Hematopoietic multipotent progenitor cell treated with erythropoietin and hydrocortisone succinate and interleukin-3 and kit ligand, for 15 days (in vitro differentiated cells): ENCODE results near the gene TEX48.
A peak's percentile ranks its signal among the peaks of the same experiment; 100 is the strongest.

Source experiments
- DNase-seq: peaks from one replicate; pipeline ENCODE4 v3.0.0-alpha.2; 2015; ENCODE audit warnings: low spot score

Gene TEX48

GRCh38 chr9:114693248-114693855, 11.4 kb upstream of the TEX48 start:
- DNase-seq, result no peak

GRCh38 chr9:114691956-114692295, 9.9 kb upstream of the TEX48 start:
- no peak for DNase-seq

- DNase-seq, result no peak
Observed at GRCh38 chr9:114691046-114691955, 9.3 kb upstream of the TEX48 start.

GRCh38 chr9:114690308-114690707, 8.3 kb upstream of the TEX48 start:
- no peak for DNase-seq

GRCh38 chr9:114689813-114690212, 7.8 kb upstream of the TEX48 start:
- DNase-seq, result no peak

- peak; percentile 26 for DNase-seq
Observed at GRCh38 chr9:114688909-114689610, 7.1 kb upstream of the TEX48 start.

- DNase-seq, result peak; percentile 74
Observed at GRCh38 chr9:114688379-114688778, 6.4 kb upstream of the TEX48 start.

GRCh38 chr9:114687034-114687433, 5.0 kb upstream of the TEX48 start:
- no peak for DNase-seq

GRCh38 chr9:114685951-114686350, 4.0 kb upstream of the TEX48 start:
- no peak for DNase-seq

- DNase-seq, result no peak
Observed at GRCh38 chr9:114684036-114684435, 2.0 kb upstream of the TEX48 start.

- no peak for DNase-seq
Observed at GRCh38 chr9:114682846-114683245, 854 bp upstream of the TEX48 start.

GRCh38 chr9:114680259-114681001, 1.6 kb downstream of the TEX48 start:
- no peak for DNase-seq

- DNase-seq, result no peak
Observed at GRCh38 chr9:114678795-114679194, 3.2 kb downstream of the TEX48 start.

- no peak for DNase-seq
Observed at GRCh38 chr9:114678130-114678529, 3.9 kb downstream of the TEX48 start.

GRCh38 chr9:114677418-114677817, 4.6 kb downstream of the TEX48 start:
- DNase-seq, result peak; percentile 77

- DNase-seq, result no peak
Observed at GRCh38 chr9:114676901-114677300, 5.1 kb downstream of the TEX48 start.

- DNase-seq, result no peak
Observed at GRCh38 chr9:114674798-114675540, 7.0 kb downstream of the TEX48 start.

- DNase-seq, result no peak
Observed at GRCh38 chr9:114674076-114674797, 7.8 kb downstream of the TEX48 start.

- DNase-seq, result no peak
Observed at GRCh38 chr9:114671605-114672004, 10.4 kb downstream of the TEX48 start.

GRCh38 chr9:114669961-114670360, 12.0 kb downstream of the TEX48 start:
- no peak for DNase-seq

GRCh38 chr9:114668146-114668545, 13.8 kb downstream of the TEX48 start:
- no peak for DNase-seq
